ENCODE measurements around the gene PRR23E.

PRR23E gene

DNA sequence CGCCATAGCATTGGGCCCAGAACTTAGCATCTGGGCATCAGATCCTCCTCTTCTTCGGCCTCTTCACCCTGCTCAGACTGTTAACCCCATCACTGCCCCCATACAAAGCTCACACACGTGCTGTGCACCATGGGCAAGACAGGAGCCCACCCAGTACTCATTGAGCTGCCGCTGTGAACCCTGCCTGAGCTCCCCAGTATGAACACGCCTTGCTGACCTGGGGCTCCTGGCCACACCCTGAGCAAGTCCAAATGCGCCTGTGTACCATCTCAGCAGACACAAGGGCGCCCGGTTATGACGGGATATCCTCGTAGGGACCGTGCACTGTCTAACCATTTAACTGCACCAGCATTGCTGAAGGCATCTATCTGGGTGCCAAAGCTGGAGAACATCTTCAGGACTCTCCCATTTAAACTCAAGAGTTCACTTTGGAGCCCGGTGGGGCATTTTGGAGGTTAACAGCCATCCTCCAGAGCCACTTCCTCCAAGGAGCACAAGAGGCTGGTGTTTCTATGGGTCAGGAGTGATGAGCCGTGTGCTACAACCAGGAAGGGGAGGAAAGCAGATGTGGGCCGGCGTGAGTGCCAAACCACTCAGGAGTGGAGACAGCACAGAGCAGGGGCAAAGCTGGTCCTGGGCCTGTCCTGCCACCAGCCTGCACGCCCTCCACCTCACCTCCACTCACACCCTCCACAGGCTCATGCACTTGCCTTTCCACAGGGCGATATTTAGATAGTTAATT, 12.1 kb downstream of the PRR23E start:
- no peak overlapping the region for H3K4me3 ChIP-seq (replicated peaks; ENCODE audit: insufficient read depth, low read length)
- TF ChIP-seq, protein P1, sequence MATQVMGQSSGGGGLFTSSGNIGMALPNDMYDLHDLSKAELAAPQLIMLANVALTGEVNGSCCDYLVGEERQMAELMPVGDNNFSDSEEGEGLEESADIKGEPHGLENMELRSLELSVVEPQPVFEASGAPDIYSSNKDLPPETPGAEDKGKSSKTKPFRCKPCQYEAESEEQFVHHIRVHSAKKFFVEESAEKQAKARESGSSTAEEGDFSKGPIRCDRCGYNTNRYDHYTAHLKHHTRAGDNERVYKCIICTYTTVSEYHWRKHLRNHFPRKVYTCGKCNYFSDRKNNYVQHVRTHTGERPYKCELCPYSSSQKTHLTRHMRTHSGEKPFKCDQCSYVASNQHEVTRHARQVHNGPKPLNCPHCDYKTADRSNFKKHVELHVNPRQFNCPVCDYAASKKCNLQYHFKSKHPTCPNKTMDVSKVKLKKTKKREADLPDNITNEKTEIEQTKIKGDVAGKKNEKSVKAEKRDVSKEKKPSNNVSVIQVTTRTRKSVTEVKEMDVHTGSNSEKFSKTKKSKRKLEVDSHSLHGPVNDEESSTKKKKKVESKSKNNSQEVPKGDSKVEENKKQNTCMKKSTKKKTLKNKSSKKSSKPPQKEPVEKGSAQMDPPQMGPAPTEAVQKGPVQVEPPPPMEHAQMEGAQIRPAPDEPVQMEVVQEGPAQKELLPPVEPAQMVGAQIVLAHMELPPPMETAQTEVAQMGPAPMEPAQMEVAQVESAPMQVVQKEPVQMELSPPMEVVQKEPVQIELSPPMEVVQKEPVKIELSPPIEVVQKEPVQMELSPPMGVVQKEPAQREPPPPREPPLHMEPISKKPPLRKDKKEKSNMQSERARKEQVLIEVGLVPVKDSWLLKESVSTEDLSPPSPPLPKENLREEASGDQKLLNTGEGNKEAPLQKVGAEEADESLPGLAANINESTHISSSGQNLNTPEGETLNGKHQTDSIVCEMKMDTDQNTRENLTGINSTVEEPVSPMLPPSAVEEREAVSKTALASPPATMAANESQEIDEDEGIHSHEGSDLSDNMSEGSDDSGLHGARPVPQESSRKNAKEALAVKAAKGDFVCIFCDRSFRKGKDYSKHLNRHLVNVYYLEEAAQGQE (IDR thresholded peaks at IDR 0.05; ENCODE audit: insufficient replicate concordance, low read depth): no peak
- no peak for TF ChIP-seq GABPA (IDR thresholded peaks at IDR 0.05; ENCODE audit: low read depth)
- no peak for TF ChIP-seq POLR2AphosphoS5 (IDR thresholded peaks at IDR 0.05; ENCODE audit: low read depth)
- TF ChIP-seq, protein P2, sequence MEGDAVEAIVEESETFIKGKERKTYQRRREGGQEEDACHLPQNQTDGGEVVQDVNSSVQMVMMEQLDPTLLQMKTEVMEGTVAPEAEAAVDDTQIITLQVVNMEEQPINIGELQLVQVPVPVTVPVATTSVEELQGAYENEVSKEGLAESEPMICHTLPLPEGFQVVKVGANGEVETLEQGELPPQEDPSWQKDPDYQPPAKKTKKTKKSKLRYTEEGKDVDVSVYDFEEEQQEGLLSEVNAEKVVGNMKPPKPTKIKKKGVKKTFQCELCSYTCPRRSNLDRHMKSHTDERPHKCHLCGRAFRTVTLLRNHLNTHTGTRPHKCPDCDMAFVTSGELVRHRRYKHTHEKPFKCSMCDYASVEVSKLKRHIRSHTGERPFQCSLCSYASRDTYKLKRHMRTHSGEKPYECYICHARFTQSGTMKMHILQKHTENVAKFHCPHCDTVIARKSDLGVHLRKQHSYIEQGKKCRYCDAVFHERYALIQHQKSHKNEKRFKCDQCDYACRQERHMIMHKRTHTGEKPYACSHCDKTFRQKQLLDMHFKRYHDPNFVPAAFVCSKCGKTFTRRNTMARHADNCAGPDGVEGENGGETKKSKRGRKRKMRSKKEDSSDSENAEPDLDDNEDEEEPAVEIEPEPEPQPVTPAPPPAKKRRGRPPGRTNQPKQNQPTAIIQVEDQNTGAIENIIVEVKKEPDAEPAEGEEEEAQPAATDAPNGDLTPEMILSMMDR (IDR thresholded peaks at IDR 0.05; ENCODE audit: insufficient read depth, low read length): no peak
- no peak for TF ChIP-seq SPI1 (IDR thresholded peaks at IDR 0.05; ENCODE audit: borderline replicate concordance, low read depth)
- no peaks in the 10 kb centered on the region for H3K27me3 ChIP-seq (ENCODE audit: insufficient read depth, poor library complexity, severe bottlenecking)
- no peak overlapping the region for H3K27ac ChIP-seq (replicated peaks)
- no peak for DNase-seq (ENCODE audit: low read depth in 1 of 2, low spot score in 1 of 2)

DNA sequence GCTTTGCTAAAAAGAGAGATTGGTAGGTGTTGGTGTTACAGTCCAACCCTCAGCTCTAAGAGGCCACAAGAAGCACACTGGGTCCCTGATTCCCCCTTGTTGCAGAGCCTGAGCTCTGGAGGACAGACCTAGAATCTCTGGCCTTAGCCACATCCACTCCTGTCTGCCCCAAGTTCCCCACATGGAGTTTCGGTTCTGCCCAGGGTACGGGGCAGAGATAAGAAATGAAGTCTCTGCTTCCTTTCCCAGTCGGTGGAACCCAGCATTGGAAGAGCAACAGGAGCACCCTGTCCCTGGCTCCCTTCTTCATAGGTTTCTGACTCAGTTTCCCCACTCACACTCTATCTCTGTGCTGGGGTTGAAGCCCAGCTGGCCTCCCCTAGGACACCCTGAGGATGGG, 13.2 kb downstream of the PRR23E start:
- Histone ChIP-seq H3K27me3 (ENCODE audit: insufficient read depth, poor library complexity, severe bottlenecking) (no peaks in the 10 kb centered on the region), H3K27ac (replicated peaks) (no peak overlapping the region), H3K4me3 (replicated peaks; ENCODE audit: insufficient read depth, low read length) (no peak overlapping the region)
- TF ChIP-seq, protein P2 (IDR thresholded peaks at IDR 0.05; ENCODE audit: insufficient read depth, low read length): no peak
- TF ChIP-seq POLR2AphosphoS5 (IDR thresholded peaks at IDR 0.05; ENCODE audit: low read depth) (no peak), GABPA (IDR thresholded peaks at IDR 0.05; ENCODE audit: low read depth) (no peak), SPI1 (IDR thresholded peaks at IDR 0.05; ENCODE audit: borderline replicate concordance, low read depth) (no peak)
- TF ChIP-seq, protein P1 (IDR thresholded peaks at IDR 0.05; ENCODE audit: insufficient replicate concordance, low read depth): no peak
- no peak for DNase-seq (ENCODE audit: low read depth in 1 of 2, low spot score in 1 of 2)

DNA sequence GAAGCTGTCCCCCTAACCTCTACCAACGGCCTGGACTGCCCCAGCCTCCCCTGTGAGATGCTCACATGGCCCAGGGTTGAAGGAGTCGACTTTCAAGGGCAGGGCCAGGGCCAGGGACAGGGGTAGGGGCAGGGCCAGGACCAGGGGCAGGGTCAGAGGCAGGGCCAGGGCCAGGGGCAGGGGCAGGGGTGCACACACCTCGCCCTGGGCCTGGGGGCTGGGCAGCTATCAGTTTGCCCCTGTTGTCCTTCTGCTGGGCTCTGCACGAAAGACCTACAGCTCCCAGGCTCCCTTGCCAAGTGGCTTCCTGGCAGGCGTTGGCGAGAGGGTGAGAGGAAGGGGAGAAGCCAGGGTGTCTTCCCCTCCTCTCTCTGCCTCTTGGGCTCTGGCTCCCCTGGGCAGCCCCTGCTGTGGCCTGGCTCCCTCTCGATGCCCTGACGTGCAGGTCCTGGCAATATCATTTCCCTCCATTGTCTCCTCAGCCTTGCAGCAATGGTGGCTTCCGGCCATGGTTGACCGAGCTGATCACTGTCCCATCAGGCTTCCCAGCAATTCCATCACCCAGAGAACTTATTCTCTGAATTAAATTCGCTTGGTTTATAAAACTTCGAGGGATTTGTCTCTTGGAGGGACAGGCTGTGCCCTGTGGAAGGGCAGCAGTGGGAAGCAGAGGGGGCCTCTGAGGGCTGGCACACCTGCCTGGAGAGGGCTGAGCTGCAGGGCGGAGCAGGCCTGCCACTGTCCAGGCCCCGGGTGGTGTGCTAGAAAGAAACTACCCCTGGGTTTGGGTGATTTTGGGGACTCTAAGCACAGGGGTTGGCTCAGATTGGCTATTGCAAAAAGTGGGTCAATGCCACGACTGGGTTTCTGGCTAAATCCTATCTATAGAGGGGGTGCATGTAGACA, 13.9 kb downstream of the PRR23E start:
- H3K27me3 ChIP-seq (ENCODE audit: insufficient read depth, poor library complexity, severe bottlenecking): no peaks in the 10 kb centered on the region
- no peak for DNase-seq (ENCODE audit: low read depth in 1 of 2, low spot score in 1 of 2)
- TF ChIP-seq SPI1 (IDR thresholded peaks at IDR 0.05; ENCODE audit: borderline replicate concordance, low read depth) (no peak), POLR2AphosphoS5 (IDR thresholded peaks at IDR 0.05; ENCODE audit: low read depth) (no peak), GABPA (IDR thresholded peaks at IDR 0.05; ENCODE audit: low read depth) (no peak)
- TF ChIP-seq, protein P1 (IDR thresholded peaks at IDR 0.05; ENCODE audit: insufficient replicate concordance, low read depth): no peak
- TF ChIP-seq, protein P2 (IDR thresholded peaks at IDR 0.05; ENCODE audit: insufficient read depth, low read length): no peak
- no peak overlapping the region for H3K27ac ChIP-seq (replicated peaks)
- H3K4me3 ChIP-seq (replicated peaks; ENCODE audit: insufficient read depth, low read length): no peak overlapping the region
